Aorta (tissue), 5 donors: ENCODE measurements around the gene ARSK. TPM values are rescaled to one million over a fixed set of nuclear protein-coding genes. Genes with fewer than 3 reads are reported as not detected.
A peak's percentile ranks its signal among the peaks of the same experiment; 100 is the strongest.

Source experiments
- ATAC-seq: fragments of 200-7000 bp; cut with Tn5 transposase; one replicate; pipeline ENCODE4 v1.9.1; 2022; ENCODE audit warnings: moderate library complexity; ENCODE audit not compliant: low FRiP score
- DNase-seq, 2 donors: peaks; one replicate each; pipeline ENCODE4 v3.0.0-alpha.2; 2020
- H3K27ac ChIP-seq, 2 donors: one replicate each; pipeline ENCODE4 v1.5.1; 2013; ENCODE audit warnings: low read length in 2 of 2, mild to moderate bottlenecking in 2 of 2, moderate library complexity in 2 of 2, control low read depth in 1 of 2, inconsistent platforms in 1 of 2, low read depth in 1 of 2
- H3K27me3 ChIP-seq, 2 donors: one replicate each; pipeline ENCODE4 v1.6.1; 2013; ENCODE audit warnings: control low read depth in 1 of 2, low read length in 1 of 2, mild to moderate bottlenecking in 1 of 2, moderate library complexity in 1 of 2; ENCODE audit not compliant: insufficient read depth in 2 of 2, control insufficient read depth in 1 of 2
- H3K36me3 ChIP-seq, 2 donors: one replicate each; pipeline ENCODE4 v1.6.1; 2013; ENCODE audit warnings: control low read depth in 1 of 2, low read length in 1 of 2, mild to moderate bottlenecking in 1 of 2; ENCODE audit not compliant: insufficient read depth in 2 of 2, control insufficient read depth in 1 of 2
- H3K4me1 ChIP-seq, 2 donors: one replicate each; pipeline ENCODE4 v1.6.1; 2013; ENCODE audit warnings: low read length in 2 of 2, control low read depth in 1 of 2, mild to moderate bottlenecking in 1 of 2, moderate library complexity in 1 of 2; ENCODE audit not compliant: insufficient read depth in 2 of 2, control insufficient read depth in 1 of 2
- H3K4me3 ChIP-seq, 2 donors: one replicate each; pipeline ENCODE4 v1.5.1; 2013; ENCODE audit warnings: low read length in 2 of 2, control low read depth in 1 of 2, mild to moderate bottlenecking in 1 of 2
- H3K9me3 ChIP-seq: one replicate; pipeline ENCODE4 v1.6.1; 2013; ENCODE audit warnings: mild to moderate bottlenecking, low read length; ENCODE audit not compliant: control insufficient read depth
- WGBS, 2 donors: extraction: QIAGEN DNeasy Blood & Tissue Kit; methylation state at CpG; one replicate each; pipeline ENCODE4 v1.1.7; 2013; 5-methylcytosine and 5-hydroxymethylcytosine counted together
- intact Hi-C, 2 donors: fragments of 100-400 bp; cut with DNase I; formaldehyde crosslinking; loops; one replicate each; pipeline versions ENCODE4 v1.14.2 to v1.15.0; 2022
- polyA plus RNA-seq, 2 donors: library from polyadenylated mRNA; stranded (reverse); fragments of 200-250 nt; gene quantifications; one replicate each; pipeline ENCODE4 v1.2.3, GENCODE V29; 2013
- total RNA-seq, 2 donors: library from RNA; stranded (reverse); fragmentation: NEBNext Ultra II Directional; extraction: Animal tissue kit (Norgen Biotek cat#: 25700); gene quantifications; one replicate each; pipeline ENCODE4 v1.2.1, GENCODE V29; 2021
- donor health status: healthy with polysubstance abuse.
- donor health status: Bipolar disorder and iron deficiency.
- donor health status: DM: no; HTN: no; CAD: no.
- donor health status: DM: no; HTN: no; CAD: no.
- donor health status: DM: yes; HTN: yes; CAD: no.

Gene ARSK
- total and polyA plus RNA-seq, 4 donors, result 2.5 to 5.6 (median 4.1) TPM

DNA sequence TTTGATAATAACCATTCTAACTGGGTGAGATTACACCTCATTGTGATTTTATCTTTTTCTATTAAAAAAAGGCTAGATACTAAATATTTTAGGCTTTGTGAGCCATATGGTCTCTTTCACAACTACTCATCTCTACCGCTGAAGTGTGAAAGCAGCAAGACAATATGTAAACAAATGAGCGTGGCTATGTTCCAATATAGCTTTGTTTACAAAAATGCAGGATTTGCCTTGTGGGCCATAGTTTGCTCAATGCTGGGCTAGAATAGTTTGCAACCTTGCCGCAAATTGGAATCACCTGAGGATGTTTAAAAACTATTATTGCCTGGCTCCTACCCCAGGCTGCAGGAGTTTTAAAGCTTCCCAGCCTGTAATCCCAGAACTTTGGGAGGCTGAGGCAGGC lies 54.8 kb downstream of the ARSK start:
- ATAC-seq, result no peak
- intact Hi-C loops, result no loop called here
- no peaks in the 10 kb centered on the region for H3K4me1 ChIP-seq
- no peaks in the 10 kb centered on the region for H3K36me3 ChIP-seq
- H3K27me3 ChIP-seq, result no peaks in the 10 kb centered on the region
- DNase-seq, result no peak
- H3K9me3 ChIP-seq, result peaks cover 2% of the 10 kb centered on the region
- 63 to 70% methylated on average over 3 of the region's 3 CpGs for WGBS, 2 donors
- no peak overlapping the region for H3K27ac ChIP-seq
- no peak overlapping the region for H3K4me3 ChIP-seq

DNA sequence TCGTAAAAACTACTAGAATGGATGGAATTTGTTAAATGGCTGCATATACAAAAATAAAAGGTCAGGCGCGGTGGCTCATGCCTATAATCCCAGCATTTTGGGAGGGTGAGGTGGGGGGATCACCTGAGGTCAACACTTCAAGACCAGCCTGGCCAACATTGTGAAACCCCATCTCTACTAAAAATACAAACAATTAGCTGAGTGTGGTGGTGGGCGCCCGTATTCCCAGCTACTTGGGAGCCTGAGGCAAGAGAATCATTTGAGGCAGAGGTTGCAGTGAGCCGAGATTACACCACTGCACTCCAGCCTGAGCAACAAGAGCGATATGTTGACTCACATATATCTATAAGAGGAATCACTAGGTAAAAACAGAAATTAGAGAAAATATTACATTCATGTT lies 55.6 kb downstream of the ARSK start:
- H3K4me3 ChIP-seq, result no peak overlapping the region
- H3K4me1 ChIP-seq, result no peaks in the 10 kb centered on the region
- H3K9me3 ChIP-seq, result peaks cover 2% of the 10 kb centered on the region
- H3K36me3 ChIP-seq, result no peaks in the 10 kb centered on the region
- ATAC-seq, result no peak
- H3K27ac ChIP-seq, result no peak overlapping the region
- no peaks in the 10 kb centered on the region for H3K27me3 ChIP-seq
- intact Hi-C loops, result no loop called here
- 93% methylated on average over 7 of the region's 7 CpGs for WGBS, 2 donors
- no peak for DNase-seq

DNA sequence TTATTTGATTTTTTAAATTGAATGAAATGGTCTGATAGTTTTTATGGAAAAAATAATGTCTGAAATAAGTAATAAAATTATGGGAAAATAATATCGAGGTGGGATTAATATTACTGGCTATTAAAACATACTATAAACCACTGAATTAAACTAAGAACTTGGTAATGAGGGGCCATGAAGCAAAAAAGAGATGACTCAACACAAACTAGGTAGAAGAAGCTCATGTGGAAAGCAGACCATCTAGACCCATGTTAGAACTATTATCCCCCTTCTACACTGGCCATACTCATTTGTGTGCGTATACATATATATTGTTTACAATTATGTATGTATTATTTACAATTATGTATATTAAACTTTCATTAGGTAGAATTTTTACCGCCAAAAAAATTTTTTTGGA lies 56.5 kb downstream of the ARSK start:
- Histone ChIP-seq H3K4me3 (no peak overlapping the region), H3K9me3 (peaks cover 2% of the 10 kb centered on the region), H3K27ac (no peak overlapping the region), H3K4me1 (no peaks in the 10 kb centered on the region), H3K27me3 (no peaks in the 10 kb centered on the region), H3K36me3 (no peaks in the 10 kb centered on the region)
- intact Hi-C loops, result no loop called here
- ATAC-seq (no peak), DNase-seq (no peak)
- 93 to 95% methylated on average over 3 of the region's 3 CpGs for WGBS, 2 donors

DNA sequence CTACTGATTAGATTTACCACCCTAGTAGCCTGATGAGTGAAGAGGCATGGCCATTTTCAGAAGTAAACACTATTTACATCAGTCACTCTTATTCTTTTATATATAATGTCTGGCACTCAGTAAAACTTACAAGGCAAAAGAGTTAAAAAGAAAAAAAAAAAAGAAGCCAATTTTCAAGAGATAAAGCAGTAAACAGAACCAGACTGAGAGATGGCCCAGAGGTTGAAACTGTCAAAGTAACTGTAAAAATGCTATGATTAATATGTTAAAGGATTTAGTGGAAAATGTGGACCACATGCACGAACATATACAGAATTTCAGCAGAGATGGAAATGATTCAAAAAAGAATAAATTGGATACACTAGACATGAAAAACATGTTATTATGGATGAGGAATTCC lies 58.6 kb downstream of the ARSK start:
- Histone ChIP-seq H3K9me3 (peaks cover 2% of the 10 kb centered on the region), H3K4me3 (no peak overlapping the region), H3K4me1 (no peaks in the 10 kb centered on the region), H3K27me3 (no peaks in the 10 kb centered on the region), H3K27ac (no peak overlapping the region), H3K36me3 (no peaks in the 10 kb centered on the region)
- 96 to 97% methylated on average over 1 of the region's 1 CpG for WGBS, 2 donors
- ATAC-seq (no peak), DNase-seq (no peak)
- intact Hi-C loops, result no loop called here

DNA sequence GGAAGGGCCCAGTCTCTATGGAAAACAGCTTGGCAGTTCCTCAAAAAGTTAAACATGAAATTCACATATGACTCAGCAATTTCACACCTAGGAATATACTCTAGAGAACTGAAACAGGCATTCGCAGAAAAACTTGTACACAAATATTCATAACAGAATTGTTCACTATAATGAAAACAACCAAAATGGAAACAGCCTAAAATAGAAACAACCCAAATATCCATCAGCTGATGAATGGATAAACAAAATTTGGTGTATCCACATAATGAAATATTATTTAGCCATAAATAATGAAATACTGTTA lies 60.2 kb downstream of the ARSK start:
- intact Hi-C loops, result no loop called here
- DNase-seq (no peak), ATAC-seq (no peak)
- no peaks in the 10 kb centered on the region for H3K27me3 ChIP-seq
- no peak overlapping the region for H3K27ac ChIP-seq
- H3K4me3 ChIP-seq, result no peak overlapping the region
- peaks cover 2% of the 10 kb centered on the region for H3K9me3 ChIP-seq
- H3K36me3 ChIP-seq, result no peaks in the 10 kb centered on the region
- H3K4me1 ChIP-seq, result no peaks in the 10 kb centered on the region
- WGBS, 2 donors, result 85 to 92% methylated on average over 1 of the region's 1 CpG

DNA sequence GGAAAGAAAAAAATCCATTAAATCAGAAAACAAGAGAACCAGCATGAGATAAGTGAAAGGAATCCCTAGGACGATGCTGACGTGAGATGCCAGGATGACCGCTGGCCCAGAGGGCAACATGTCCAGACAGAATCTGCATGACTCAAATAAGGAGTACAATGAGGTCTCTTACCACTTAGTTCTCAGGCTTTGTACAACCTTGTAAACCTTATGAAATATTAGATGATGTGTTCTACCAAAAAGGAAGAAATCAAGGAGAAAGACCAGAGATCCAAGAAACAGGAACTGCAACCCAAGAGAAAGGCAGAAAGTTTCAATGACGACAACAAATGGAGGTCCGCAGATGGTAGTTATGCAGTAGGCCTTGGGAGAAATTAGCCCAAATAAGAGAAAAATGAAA lies 62.2 kb downstream of the ARSK start:
- 89 to 96% methylated on average over 5 of the region's 5 CpGs for WGBS, 2 donors
- H3K36me3 ChIP-seq, result no peaks in the 10 kb centered on the region
- no peak overlapping the region for H3K27ac ChIP-seq
- intact Hi-C loops, result no loop called here
- peaks cover 2% of the 10 kb centered on the region for H3K9me3 ChIP-seq
- ATAC-seq (no peak), DNase-seq (no peak)
- H3K4me3 ChIP-seq, result no peak overlapping the region
- H3K4me1 ChIP-seq, result no peaks in the 10 kb centered on the region
- H3K27me3 ChIP-seq, result no peaks in the 10 kb centered on the region

DNA sequence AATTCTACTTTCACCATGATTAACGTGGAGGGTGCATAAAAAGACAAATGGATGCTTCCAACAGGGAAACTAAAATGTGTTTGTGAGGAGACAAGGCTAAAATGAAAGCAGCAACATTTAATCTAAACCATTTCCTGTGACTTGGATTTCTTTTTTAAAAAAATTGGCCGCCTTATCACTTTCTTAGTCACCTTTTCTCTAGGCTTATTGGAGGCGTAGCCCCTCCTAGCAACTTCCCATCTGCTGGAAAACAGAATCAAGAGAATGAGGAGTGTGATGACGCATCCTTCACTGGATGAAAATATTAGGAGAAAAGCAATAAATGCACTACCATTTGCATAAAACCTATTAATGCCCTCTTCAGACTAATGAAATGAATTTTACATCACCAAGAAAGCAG lies 64.2 kb downstream of the ARSK start:
- no peak overlapping the region for H3K4me3 ChIP-seq
- ATAC-seq (no peak), DNase-seq (no peak)
- H3K36me3 ChIP-seq, result no peaks in the 10 kb centered on the region
- H3K9me3 ChIP-seq, result no peaks in the 10 kb centered on the region
- H3K4me1 ChIP-seq, result no peaks in the 10 kb centered on the region
- H3K27ac ChIP-seq, result no peak overlapping the region
- WGBS, 2 donors, result 93 to 98% methylated on average over 4 of the region's 4 CpGs
- H3K27me3 ChIP-seq, result no peaks in the 10 kb centered on the region
- intact Hi-C loops, result no loop called here

DNA sequence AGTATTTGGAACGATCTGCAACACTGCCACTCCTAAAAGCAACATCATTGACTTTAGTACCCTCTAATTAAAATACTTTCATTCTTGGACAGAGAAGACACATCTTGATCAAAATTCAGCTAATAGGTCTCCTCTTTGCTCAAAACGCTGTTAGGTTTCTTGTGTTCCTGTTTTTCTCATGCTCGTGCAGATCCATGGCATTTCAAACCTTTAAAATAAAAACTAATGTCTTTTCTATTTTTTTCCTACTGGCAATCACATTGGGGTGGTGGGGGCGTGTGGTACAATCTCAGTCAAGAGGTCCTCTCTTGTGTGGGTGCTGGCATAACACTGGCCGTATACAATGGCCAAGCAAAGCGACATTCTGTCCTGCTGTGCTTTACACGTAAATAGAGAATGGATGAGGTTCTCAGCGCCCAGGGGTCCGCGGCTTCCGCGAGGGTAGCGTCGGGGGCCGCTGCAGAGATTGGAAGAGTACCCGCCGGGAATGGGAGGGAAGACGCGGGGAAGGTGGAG lies 64.7 kb downstream of the ARSK start:
- Histone ChIP-seq H3K4me1 (no peaks in the 10 kb centered on the region), H3K9me3 (no peaks in the 10 kb centered on the region), H3K4me3 (peak overlapping the region in 1 of 2 donors; percentile 50), H3K36me3 (no peaks in the 10 kb centered on the region), H3K27ac (no peak overlapping the region), H3K27me3 (no peaks in the 10 kb centered on the region)
- DNase-seq (no peak), ATAC-seq (peak; percentile 37)
- intact Hi-C loops, result no loop called here
- 14% methylated on average over 19 of the region's 19 CpGs for WGBS, 2 donors

DNA sequence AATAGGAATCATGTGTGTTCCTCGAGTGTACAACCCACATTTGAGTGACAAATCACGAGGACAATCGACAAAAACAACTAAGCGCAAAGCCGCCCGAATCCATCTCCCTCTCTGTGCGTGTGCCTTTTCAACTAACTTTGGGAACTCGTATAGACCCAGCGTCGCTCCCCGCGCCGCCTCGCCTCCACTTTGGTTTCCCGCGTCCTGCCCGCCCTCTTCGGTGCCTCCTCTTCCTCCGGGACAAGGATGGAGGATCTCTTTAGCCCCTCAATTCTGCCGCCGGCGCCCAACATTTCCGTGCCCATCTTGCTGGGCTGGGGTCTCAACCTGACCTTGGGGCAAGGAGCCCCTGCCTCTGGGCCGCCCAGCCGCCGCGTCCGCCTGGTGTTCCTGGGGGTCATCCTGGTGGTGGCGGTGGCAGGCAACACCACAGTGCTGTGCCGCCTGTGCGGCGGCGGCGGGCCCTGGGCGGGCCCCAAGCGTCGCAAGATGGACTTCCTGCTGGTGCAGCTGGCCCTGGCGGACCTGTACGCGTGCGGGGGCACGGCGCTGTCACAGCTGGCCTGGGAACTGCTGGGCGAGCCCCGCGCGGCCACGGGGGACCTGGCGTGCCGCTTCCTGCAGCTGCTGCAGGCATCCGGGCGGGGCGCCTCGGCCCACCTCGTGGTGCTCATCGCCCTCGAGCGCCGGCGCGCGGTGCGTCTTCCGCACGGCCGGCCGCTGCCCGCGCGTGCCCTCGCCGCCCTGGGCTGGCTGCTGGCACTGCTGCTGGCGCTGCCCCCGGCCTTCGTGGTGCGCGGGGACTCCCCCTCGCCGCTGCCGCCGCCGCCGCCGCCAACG lies 65.3 kb downstream of the ARSK start, which contains the start of gene GPR150:
Gene GPR150, plus strand, starts transcription at position 58 of the 840 bp plus-strand sequence. Its CDS starts 189 bp downstream, at position 247.
- Histone ChIP-seq H3K27ac (no peak within 1 kb of the TSS), H3K9me3 (no peaks in the 10 kb centered on the region), H3K36me3 (no peaks in the 10 kb centered on the region), H3K4me3 (peak within 1 kb of the TSS; percentile 42 to 50), H3K4me1 (no peaks in the 10 kb centered on the region), H3K27me3 (no peaks in the 10 kb centered on the region)
- ATAC-seq (peak; percentile 65), DNase-seq (peak; percentile 77 to 85)
- 0 to 1% methylated on average over 65 to 85 of the region's 85 CpGs for WGBS, 2 donors
- intact Hi-C loops, result no loop called here
